Heart left ventricle (tissue), 13 donors: ENCODE measurements around the gene FAM187B.

Source experiments
- POLR2A ChIP-seq, 2 donors: fragments of 450-650 bp; IDR thresholded peaks; one replicate each; pipeline ENCODE4 v1.6.1; 2017; ENCODE audit warnings: antibody characterized with exemption in 2 of 2, mild to moderate bottlenecking in 2 of 2, moderate library complexity in 2 of 2
- TF ChIP-seq, protein P1 (sequence below), 12 donors: fragments of 200-600 bp; sonication (generic) in 4 of 12; IDR thresholded peaks; one replicate each; pipeline versions ENCODE4 v1.5.0 to v1.8.0; 2018 to 2022; ENCODE audit warnings: antibody characterized with exemption in 12 of 12, mild to moderate bottlenecking in 5 of 12
- donor health status: ischemic (EF 13 %, LVEDD 7.1; RV severe dilation, severe dysfunction).
- donor health status: DM: no; HTN: yes; CAD: no.
- donor health status: DM: no; HTN: no; CAD: no.
- donor health status: ischemic (EF 25% LVEDD 6.9; RV normal size, moderate dysfunction).
- donor health status: ischemic (EF 25% LVEDD 5.7; RV mildly dilated, moderate dysfunction).
- donor health status: ischemic (EF 35%, LVEDD 5.7; RV mildly dilated, moderate dysfunction).
- donor health status: nonischemic (EF 11% LVEDD 7.7; RV severe dilation, severe dysfunction).
- donor health status: DM: yes; HTN: yes; CAD: no.
- donor health status: PGD.
- donor health status: ischemic (EF 29% LVEDD 5.4; RV normal size, mild dysfunction).
- donor health status: nonischemic (EF 23%, LVEDD 6.1; RV moderate dilation, normal function).

GRCh38 chr19:35222373-35223015 is 6.0 kb downstream of the FAM187B start:
- TF ChIP-seq, protein P1, sequence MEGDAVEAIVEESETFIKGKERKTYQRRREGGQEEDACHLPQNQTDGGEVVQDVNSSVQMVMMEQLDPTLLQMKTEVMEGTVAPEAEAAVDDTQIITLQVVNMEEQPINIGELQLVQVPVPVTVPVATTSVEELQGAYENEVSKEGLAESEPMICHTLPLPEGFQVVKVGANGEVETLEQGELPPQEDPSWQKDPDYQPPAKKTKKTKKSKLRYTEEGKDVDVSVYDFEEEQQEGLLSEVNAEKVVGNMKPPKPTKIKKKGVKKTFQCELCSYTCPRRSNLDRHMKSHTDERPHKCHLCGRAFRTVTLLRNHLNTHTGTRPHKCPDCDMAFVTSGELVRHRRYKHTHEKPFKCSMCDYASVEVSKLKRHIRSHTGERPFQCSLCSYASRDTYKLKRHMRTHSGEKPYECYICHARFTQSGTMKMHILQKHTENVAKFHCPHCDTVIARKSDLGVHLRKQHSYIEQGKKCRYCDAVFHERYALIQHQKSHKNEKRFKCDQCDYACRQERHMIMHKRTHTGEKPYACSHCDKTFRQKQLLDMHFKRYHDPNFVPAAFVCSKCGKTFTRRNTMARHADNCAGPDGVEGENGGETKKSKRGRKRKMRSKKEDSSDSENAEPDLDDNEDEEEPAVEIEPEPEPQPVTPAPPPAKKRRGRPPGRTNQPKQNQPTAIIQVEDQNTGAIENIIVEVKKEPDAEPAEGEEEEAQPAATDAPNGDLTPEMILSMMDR (IDR thresholded peaks at IDR 0.05): no peak
- no peak for TF ChIP-seq POLR2A (IDR thresholded peaks at IDR 0.05)
